HL-60 (cell line): ENCODE results near the gene TTYH2.

Source experiments
- DNase-seq, 2 experiments: peaks; one replicate each; pipeline ENCODE4 v3.0.0-alpha.2; 2010 to 2020; ENCODE audit warnings: low read depth in 1 of 2, low spot score in 1 of 2
- H3K27ac ChIP-seq: fragments of 250-450 bp; sonication (Bioruptor Pico); replicated peaks from 2 replicates; pipeline ENCODE4 v1.5.1; 2020; ENCODE audit warnings: mild to moderate bottlenecking, moderate library complexity
- H3K27me3 ChIP-seq: fragments of 250-450 bp; sonication (Bioruptor Pico); 2 replicates; pipeline ENCODE4 v1.5.1; 2021; ENCODE audit warnings: mild to moderate bottlenecking, moderate library complexity; ENCODE audit not compliant: insufficient read depth, poor library complexity, severe bottlenecking
- H3K4me3 ChIP-seq: replicated peaks from 2 replicates; pipeline ENCODE4 v1.5.1; 2011; ENCODE audit warnings: mild to moderate bottlenecking, control low read depth, low read length; ENCODE audit not compliant: insufficient read depth
- CTCF ChIP-seq: IDR thresholded peaks from one replicate; pipeline ENCODE4 v1.5.1; 2011; ENCODE audit warnings: low read length, control low read depth, inconsistent platforms; ENCODE audit not compliant: insufficient read depth
- GABPA ChIP-seq: IDR thresholded peaks from 2 replicates; pipeline ENCODE4 v1.6.1; 2012; ENCODE audit warnings: low read depth
- POLR2AphosphoS5 ChIP-seq: IDR thresholded peaks from 2 replicates; pipeline ENCODE4 v1.6.1; 2012; ENCODE audit warnings: low read depth
- REST ChIP-seq: IDR thresholded peaks from 2 replicates; pipeline ENCODE4 v1.6.1; 2012; ENCODE audit warnings: low read depth; ENCODE audit not compliant: insufficient replicate concordance
- SPI1 ChIP-seq: IDR thresholded peaks from 2 replicates; pipeline ENCODE4 v1.6.1; 2012; ENCODE audit warnings: low read depth, mild to moderate bottlenecking, borderline replicate concordance

TTYH2 gene

GRCh38 chr17:74241847-74242246, 28.5 kb downstream of the TTYH2 start:
- Histone ChIP-seq H3K4me3 (no peak overlapping the region), H3K27ac (no peak overlapping the region), H3K27me3 (no peaks in the 10 kb centered on the region)
- TF ChIP-seq CTCF (no peak), POLR2AphosphoS5 (no peak), REST (no peak)
- no peak for DNase-seq

- TF ChIP-seq GABPA (no peak), POLR2AphosphoS5 (no peak), REST (no peak), SPI1 (no peak), CTCF (no peak)
- H3K27ac ChIP-seq = no peak overlapping the region
- H3K4me3 ChIP-seq = no peak overlapping the region
- DNase-seq = no peak
- H3K27me3 ChIP-seq = no peaks in the 10 kb centered on the region
These were observed 29.8 kb downstream of the TTYH2 start for GRCh38 chr17:74243013-74243755.

- DNase-seq = no peak
- H3K27me3 ChIP-seq = no peaks in the 10 kb centered on the region
- no peak overlapping the region for H3K27ac ChIP-seq
- no peak overlapping the region for H3K4me3 ChIP-seq
- no peak for TF ChIP-seq GABPA
These were observed 30.8 kb downstream of the TTYH2 start for GRCh38 chr17:74244128-74244527.

GRCh38 chr17:74244548-74244947, 31.2 kb downstream of the TTYH2 start:
- TF ChIP-seq GABPA (no peak), SPI1 (no peak), CTCF (no peak), POLR2AphosphoS5 (no peak), REST (no peak)
- Histone ChIP-seq H3K4me3 (no peak overlapping the region), H3K27me3 (no peaks in the 10 kb centered on the region), H3K27ac (no peak overlapping the region)
- DNase-seq = no peak
